ENCODE results near the gene SNX9. TPM values are rescaled to one million over a fixed set of nuclear protein-coding genes. Genes with fewer than 3 reads are reported as not detected.

The SNX9 gene
- total and polyA plus RNA-seq, 10 of the 15 experiments (the other 5 are each of a cell fraction or from before 2014, with no cell fraction given): 0.03 to 2.0 (median 0.37) TPM

DNA sequence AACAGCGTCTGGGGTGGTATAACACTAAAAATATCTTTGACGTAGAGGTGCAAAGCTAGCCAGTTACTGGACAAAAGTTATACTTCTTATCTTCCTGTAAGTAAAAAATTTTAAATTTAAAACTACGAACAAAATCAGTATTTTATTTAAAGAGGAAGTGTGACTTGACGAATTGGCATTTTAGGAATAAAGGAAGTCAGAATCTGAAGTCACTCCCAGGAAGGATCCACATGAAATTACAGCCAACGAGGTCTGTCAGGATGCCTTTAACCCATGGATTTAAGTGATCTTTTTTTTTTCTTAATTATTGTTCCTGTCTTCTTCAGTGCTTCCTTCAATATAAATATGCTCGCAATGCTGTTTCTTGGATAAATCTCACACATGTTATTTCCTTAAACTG lies 27.2 kb upstream of the SNX9 start:
- no peak for FAIRE-seq
- TF ChIP-seq RCOR1 (conservative IDR thresholded peaks at IDR 0.05; ENCODE audit: low read depth, low read length): no peak
- TF ChIP-seq ZNF207 (IDR thresholded peaks at IDR 0.05; ENCODE audit: borderline replicate concordance): no peak
- no peak for TF ChIP-seq RB1 (IDR thresholded peaks at IDR 0.05; ENCODE audit: borderline replicate concordance)
- TF ChIP-seq KAT2A (conservative IDR thresholded peaks at IDR 0.05; ENCODE audit: control insufficient read depth, low read depth, low read length): no peak
- TF ChIP-seq, protein P1, sequence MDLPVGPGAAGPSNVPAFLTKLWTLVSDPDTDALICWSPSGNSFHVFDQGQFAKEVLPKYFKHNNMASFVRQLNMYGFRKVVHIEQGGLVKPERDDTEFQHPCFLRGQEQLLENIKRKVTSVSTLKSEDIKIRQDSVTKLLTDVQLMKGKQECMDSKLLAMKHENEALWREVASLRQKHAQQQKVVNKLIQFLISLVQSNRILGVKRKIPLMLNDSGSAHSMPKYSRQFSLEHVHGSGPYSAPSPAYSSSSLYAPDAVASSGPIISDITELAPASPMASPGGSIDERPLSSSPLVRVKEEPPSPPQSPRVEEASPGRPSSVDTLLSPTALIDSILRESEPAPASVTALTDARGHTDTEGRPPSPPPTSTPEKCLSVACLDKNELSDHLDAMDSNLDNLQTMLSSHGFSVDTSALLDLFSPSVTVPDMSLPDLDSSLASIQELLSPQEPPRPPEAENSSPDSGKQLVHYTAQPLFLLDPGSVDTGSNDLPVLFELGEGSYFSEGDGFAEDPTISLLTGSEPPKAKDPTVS (IDR thresholded peaks at IDR 0.05; ENCODE audit: low read depth, low read length): no peak
- TF ChIP-seq, protein P2, sequence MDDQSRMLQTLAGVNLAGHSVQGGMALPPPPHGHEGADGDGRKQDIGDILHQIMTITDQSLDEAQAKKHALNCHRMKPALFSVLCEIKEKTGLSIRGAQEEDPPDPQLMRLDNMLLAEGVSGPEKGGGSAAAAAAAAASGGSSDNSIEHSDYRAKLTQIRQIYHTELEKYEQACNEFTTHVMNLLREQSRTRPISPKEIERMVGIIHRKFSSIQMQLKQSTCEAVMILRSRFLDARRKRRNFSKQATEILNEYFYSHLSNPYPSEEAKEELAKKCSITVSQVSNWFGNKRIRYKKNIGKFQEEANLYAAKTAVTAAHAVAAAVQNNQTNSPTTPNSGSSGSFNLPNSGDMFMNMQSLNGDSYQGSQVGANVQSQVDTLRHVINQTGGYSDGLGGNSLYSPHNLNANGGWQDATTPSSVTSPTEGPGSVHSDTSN (IDR thresholded peaks at IDR 0.05; ENCODE audit: insufficient replicate concordance, low read depth, low read length): no peak
- TF ChIP-seq ASH2L (IDR thresholded peaks at IDR 0.05; ENCODE audit: borderline replicate concordance, low read depth): no peak
- TF ChIP-seq, protein P3, sequence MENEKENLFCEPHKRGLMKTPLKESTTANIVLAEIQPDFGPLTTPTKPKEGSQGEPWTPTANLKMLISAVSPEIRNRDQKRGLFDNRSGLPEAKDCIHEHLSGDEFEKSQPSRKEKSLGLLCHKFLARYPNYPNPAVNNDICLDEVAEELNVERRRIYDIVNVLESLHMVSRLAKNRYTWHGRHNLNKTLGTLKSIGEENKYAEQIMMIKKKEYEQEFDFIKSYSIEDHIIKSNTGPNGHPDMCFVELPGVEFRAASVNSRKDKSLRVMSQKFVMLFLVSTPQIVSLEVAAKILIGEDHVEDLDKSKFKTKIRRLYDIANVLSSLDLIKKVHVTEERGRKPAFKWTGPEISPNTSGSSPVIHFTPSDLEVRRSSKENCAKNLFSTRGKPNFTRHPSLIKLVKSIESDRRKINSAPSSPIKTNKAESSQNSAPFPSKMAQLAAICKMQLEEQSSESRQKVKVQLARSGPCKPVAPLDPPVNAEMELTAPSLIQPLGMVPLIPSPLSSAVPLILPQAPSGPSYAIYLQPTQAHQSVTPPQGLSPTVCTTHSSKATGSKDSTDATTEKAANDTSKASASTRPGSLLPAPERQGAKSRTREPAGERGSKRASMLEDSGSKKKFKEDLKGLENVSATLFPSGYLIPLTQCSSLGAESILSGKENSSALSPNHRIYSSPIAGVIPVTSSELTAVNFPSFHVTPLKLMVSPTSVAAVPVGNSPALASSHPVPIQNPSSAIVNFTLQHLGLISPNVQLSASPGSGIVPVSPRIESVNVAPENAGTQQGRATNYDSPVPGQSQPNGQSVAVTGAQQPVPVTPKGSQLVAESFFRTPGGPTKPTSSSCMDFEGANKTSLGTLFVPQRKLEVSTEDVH (IDR thresholded peaks at IDR 0.05; ENCODE audit: low read depth, partially characterized antibody): no peak
- TF ChIP-seq CBX5 (IDR thresholded peaks at IDR 0.05; ENCODE audit: low read depth): no peak
- TF ChIP-seq EZH2 (IDR thresholded peaks at IDR 0.05; ENCODE audit: borderline replicate concordance, control insufficient read depth, low read depth, low read length): no peak
- TF ChIP-seq TBL1XR1 (IDR thresholded peaks at IDR 0.05; ENCODE audit: low read depth, low read length): no peak
- no peak for ATAC-seq
- H3K27ac ChIP-seq (ENCODE audit: control insufficient read depth, insufficient read depth): no peak overlapping the region
- RAD21 ChIA-PET (ENCODE audit: unreplicated experiment): no interaction called here
- no TSS peak for BruUV-seq (replicated peaks)
- H3K4me3 ChIP-seq: no peak overlapping the region
- in situ Hi-C loops (cut with MboI): no loop called here
- H3K9ac ChIP-seq (ENCODE audit: control insufficient read depth, insufficient read depth, low read length): no peak overlapping the region
- 79% methylated on average over 6 of the region's 6 CpGs for WGBS (ENCODE audit: insufficient coverage, insufficient replicate concordance, low lambda C conversion rate, missing lambda C conversion rate)
- no peaks in the 10 kb centered on the region; the same call in 1 of the 3 replicates for H3K9me3 ChIP-seq (replicated peaks; ENCODE audit: control insufficient read depth, insufficient read depth, low read length)
- intact Hi-C loops (cut with micrococcal nuclease; ENCODE audit: unreplicated experiment): no loop called here
- SMC1A ChIA-PET (ENCODE audit: uncharacterized antibody, unreplicated experiment): no interaction called here
- POLR2A ChIA-PET: no interaction called here
- no peak overlapping the region for H2AFZ ChIP-seq (ENCODE audit: control insufficient read depth, low read depth, low read length)
- no peak for DNase-seq (ENCODE audit: low read depth, low spot score)
- H4K20me1 ChIP-seq (ENCODE audit: control insufficient read depth, insufficient read depth): no peaks in the 10 kb centered on the region
- no peaks in the 10 kb centered on the region; a peak in 2 of 4 replicates for H3K27me3 ChIP-seq (replicated peaks in 1 of 2; ENCODE audit: control insufficient read depth in 2 of 2, insufficient read depth in 2 of 2, low read length in 1 of 2)
- no peaks in the 10 kb centered on the region for H3K79me2 ChIP-seq (ENCODE audit: control insufficient read depth, insufficient read depth, low read length)
- H3K36me3 ChIP-seq (ENCODE audit: control insufficient read depth in 2 of 2, insufficient read depth in 2 of 2, low read length in 1 of 2): no peaks in the 10 kb centered on the region
- peaks cover 12% of the 10 kb centered on the region for H3K4me1 ChIP-seq (ENCODE audit: control insufficient read depth, insufficient read depth, low read length)
- CTCF ChIA-PET: no interaction called here
- H3K4me2 ChIP-seq (ENCODE audit: control insufficient read depth, insufficient read depth): no peak overlapping the region
